ENCODE results near the gene DCUN1D4.

The DCUN1D4 gene

GRCh38 chr4:51865717-51866116 lies 22.8 kb downstream of the DCUN1D4 start:
- H3K36me3 ChIP-seq (ENCODE audit: control insufficient read depth, insufficient read depth, low read length): peaks cover 9% of the 10 kb centered on the region
- no peak for TF ChIP-seq CTCF (IDR thresholded peaks at IDR 0.05; ENCODE audit: insufficient read depth, low read length, poor library complexity, severe bottlenecking)

GRCh38 chr4:51866835-51867234 lies 23.9 kb downstream of the DCUN1D4 start:
- TF ChIP-seq CTCF (IDR thresholded peaks at IDR 0.05; ENCODE audit: insufficient read depth, low read length, poor library complexity, severe bottlenecking): no peak
- no peak for DNase-seq (ENCODE audit: extremely low read depth, insufficient read length)
- H3K27me3 ChIP-seq (replicated peaks; ENCODE audit: control insufficient read depth, insufficient read depth, low read length): no peaks in the 10 kb centered on the region
- peaks cover 9% of the 10 kb centered on the region for H3K36me3 ChIP-seq (ENCODE audit: control insufficient read depth, insufficient read depth, low read length)
- no peak overlapping the region for H3K4me3 ChIP-seq (replicated peaks; ENCODE audit: low read depth, low read length)

More at GRCh38 chr4:51865717-51866116, 22.8 kb downstream of the DCUN1D4 start:
- H3K27me3 ChIP-seq (replicated peaks; ENCODE audit: control insufficient read depth, insufficient read depth, low read length): no peaks in the 10 kb centered on the region
- H3K4me3 ChIP-seq (replicated peaks; ENCODE audit: low read depth, low read length): no peak overlapping the region
- DNase-seq (ENCODE audit: extremely low read depth, insufficient read length): no peak

- no peak for TF ChIP-seq CTCF (IDR thresholded peaks at IDR 0.05; ENCODE audit: insufficient read depth, low read length, poor library complexity, severe bottlenecking)
- Histone ChIP-seq H3K4me3 (replicated peaks; ENCODE audit: low read depth, low read length) (no peak overlapping the region), H3K27me3 (replicated peaks; ENCODE audit: control insufficient read depth, insufficient read depth, low read length) (no peaks in the 10 kb centered on the region), H3K36me3 (ENCODE audit: control insufficient read depth, insufficient read depth, low read length) (peaks cover 9% of the 10 kb centered on the region)
- no peak for DNase-seq (ENCODE audit: extremely low read depth, insufficient read length)
These were observed 24.9 kb downstream of the DCUN1D4 start for GRCh38 chr4:51867689-51868448.

GRCh38 chr4:51868449-51868847 lies 25.5 kb downstream of the DCUN1D4 start:
- Histone ChIP-seq H3K27me3 (replicated peaks; ENCODE audit: control insufficient read depth, insufficient read depth, low read length) (no peaks in the 10 kb centered on the region), H3K4me3 (replicated peaks; ENCODE audit: low read depth, low read length) (no peak overlapping the region), H3K36me3 (ENCODE audit: control insufficient read depth, insufficient read depth, low read length) (peaks cover 9% of the 10 kb centered on the region)
- no peak for DNase-seq (ENCODE audit: extremely low read depth, insufficient read length)
- TF ChIP-seq CTCF (IDR thresholded peaks at IDR 0.05; ENCODE audit: insufficient read depth, low read length, poor library complexity, severe bottlenecking): no peak

- TF ChIP-seq CTCF (IDR thresholded peaks at IDR 0.05; ENCODE audit: insufficient read depth, low read length, poor library complexity, severe bottlenecking): no peak
- no peak for DNase-seq (ENCODE audit: extremely low read depth, insufficient read length)
- H3K36me3 ChIP-seq (ENCODE audit: control insufficient read depth, insufficient read depth, low read length): peaks cover 6% of the 10 kb centered on the region
- H3K4me3 ChIP-seq (replicated peaks; ENCODE audit: low read depth, low read length): no peak overlapping the region
- H3K27me3 ChIP-seq (replicated peaks; ENCODE audit: control insufficient read depth, insufficient read depth, low read length): no peaks in the 10 kb centered on the region
These were observed 27.7 kb downstream of the DCUN1D4 start for GRCh38 chr4:51870441-51871188.
